Adrenal gland (tissue), 12 donors: Measurements from ENCODE around the gene METTL24. TPM values are rescaled to one million over a fixed set of nuclear protein-coding genes. Genes with fewer than 3 reads are reported as not detected.
"Not testable (repeated sequence)": the region's sequence is repeated elsewhere in the genome, so short reads cannot be mapped to it uniquely, and the experiment has no call there.

Experiments
- DNase-seq, 7 donors: peaks; one replicate each; pipeline ENCODE4 v3.0.0-alpha.2; 2019 to 2020
- H3K27ac ChIP-seq, 5 donors: fragments of 200-600 bp; sonication (generic) in 4 of 5; 1 replicate in 3 of 5; 2 replicates in 2 of 5; pipeline versions ENCODE4 v1.5.1 to v1.8.0; 2016 to 2020; ENCODE audit warnings: mild to moderate bottlenecking in 1 of 5
- H3K27me3 ChIP-seq: fragments of 200-600 bp; 2 replicates; pipeline ENCODE4 v1.8.0; 2021
- H3K36me3 ChIP-seq, 2 donors: fragments of 200-600 bp; replicated peaks in 1 of 2; 1 replicate in 1 of 2; 2 replicates in 1 of 2; pipeline versions ENCODE4 v1.5.1 to v1.8.0; 2018 to 2022
- H3K4me1 ChIP-seq, 2 donors: fragments of 200-600 bp; replicated peaks in 1 of 2; 1 replicate in 1 of 2; 2 replicates in 1 of 2; pipeline versions ENCODE4 v1.5.1 to v1.8.0; 2018 to 2021
- H3K4me3 ChIP-seq, 4 donors: fragments of 200-600 bp; sonication (generic) in 3 of 4; one replicate each; pipeline ENCODE4 v1.5.1; 2016 to 2018
- H3K9me3 ChIP-seq, 3 donors: fragments of 200-600 bp; sonication (generic) in 1 of 3; replicated peaks in 1 of 3; 1 replicate in 2 of 3; 2 replicates in 1 of 3; pipeline versions ENCODE4 v1.5.1 to v1.8.0; 2016 to 2021
- CTCF ChIP-seq, 6 experiments: fragments of 450-650 bp in 4 of 6; fragments of 200-600 bp in 2 of 6; sonication (generic) in 1 of 6; IDR thresholded peaks; 1 replicate in 5 of 6; 2 replicates in 1 of 6; pipeline versions ENCODE4 v1.5.1 to v1.8.0; 2016 to 2021; ENCODE audit warnings: antibody characterized with exemption in 6 of 6, mild to moderate bottlenecking in 2 of 6, moderate library complexity in 1 of 6
- POLR2A ChIP-seq, 2 donors: fragments of 450-650 bp; IDR thresholded peaks; one replicate each; pipeline ENCODE4 v1.6.1; 2017; ENCODE audit warnings: antibody characterized with exemption in 2 of 2, mild to moderate bottlenecking in 2 of 2, moderate library complexity in 1 of 2
- WGBS, 4 donors: extraction: QIAGEN DNeasy Blood & Tissue Kit in 2 of 4; methylation state at CpG; one replicate each; pipeline versions ENCODE4 v1.1.5 to v1.1.7; 2013 to 2017; 5-methylcytosine and 5-hydroxymethylcytosine counted together
- intact Hi-C, 2 donors: fragments of 100-400 bp; cut with DNase I; formaldehyde crosslinking; loops; one replicate each; pipeline versions ENCODE4 v1.14.1 to v1.15.0; 2022 to 2023
- polyA plus RNA-seq, 3 donors: library from polyadenylated mRNA; stranded (reverse); fragments of 200-250 nt in 2 of 3; fragments of 350-450 nt in 1 of 3; fragmentation: Illumina TruSeq in 1 of 3; extraction: RNeasy Lipid Tissue Mini Kit (QIAGEN cat#74804) in 1 of 3; gene quantifications; one replicate each; pipeline ENCODE4 v1.2.3, GENCODE V29; 2013 to 2014
- total RNA-seq, 9 donors: library from RNA; depleted of rRNA in 4 of 9; stranded (reverse); fragments of >200 nt in 4 of 9; fragments of 120-200 nt in 1 of 9; fragmentation: NEBNext Ultra II Directional in 1 of 9; extraction: Animal tissue kit (Norgen Biotek cat#: 25700) in 1 of 9; gene quantifications; one replicate each; pipeline versions ENCODE4 v1.1.0 to v1.2.4, GENCODE V29; 2013 to 2023
- donor health status: healthy with polysubstance abuse.
- donor health status: Bipolar disorder and iron deficiency.
- donor health status: DM: yes; HTN: yes; CAD: no.
- donor health status: DM: no; HTN: no; CAD: no.
- donor health status: DM: no; HTN: no; CAD: no.
- donor health status: DM: yes; HTN: yes; CAD: no.

METTL24 gene
- total and polyA plus RNA-seq, 12 donors: 0.20 to 5.0 (median 1.8) TPM; not detected in 1

GRCh38 chr6:110246378-110246777 lies 111.8 kb downstream of the METTL24 start:
- no peaks in the 10 kb centered on the region for H3K27me3 ChIP-seq
- H3K27ac ChIP-seq: no peak overlapping the region
- intact Hi-C loops: no loop called here
- H3K36me3 ChIP-seq: no peaks in the 10 kb centered on the region
- no peaks in the 10 kb centered on the region for H3K9me3 ChIP-seq
- WGBS, 4 donors: 93 to 97% (median 93%) methylated on average over 3 of the region's 3 CpGs
- H3K4me1 ChIP-seq: no peaks in the 10 kb centered on the region
- no peak for DNase-seq
- H3K4me3 ChIP-seq: no peak overlapping the region
- TF ChIP-seq POLR2A (IDR thresholded peaks at IDR 0.05): no peak
- TF ChIP-seq CTCF (IDR thresholded peaks at IDR 0.05): no peak

- H3K9me3 ChIP-seq, DNase-seq, H3K27ac ChIP-seq, H3K27me3 ChIP-seq, H3K36me3 ChIP-seq, H3K4me3 ChIP-seq, intact Hi-C loops, H3K4me1 ChIP-seq: not testable (repeated sequence)
- 88 to 95% (median 90%) methylated on average over 3 of the region's 3 CpGs for WGBS, 4 donors
Observed at GRCh38 chr6:110244621-110245020, 113.5 kb downstream of the METTL24 start.

GRCh38 chr6:110239526-110240274 lies 118.4 kb downstream of the METTL24 start:
- H3K27me3 ChIP-seq: no peaks in the 10 kb centered on the region
- intact Hi-C loops: no loop called here

GRCh38 chr6:110236007-110236406 lies 122.1 kb downstream of the METTL24 start:
- H3K36me3 ChIP-seq, H3K9me3 ChIP-seq, H3K27ac ChIP-seq, intact Hi-C loops, H3K27me3 ChIP-seq, H3K4me3 ChIP-seq, DNase-seq, H3K4me1 ChIP-seq: not testable (repeated sequence)
- 94 to 100% (median 97%) methylated on average over 1 of the region's 1 CpG for WGBS, 4 donors

More at GRCh38 chr6:110239526-110240274, 118.4 kb downstream of the METTL24 start:
- TF ChIP-seq POLR2A (IDR thresholded peaks at IDR 0.05): no peak
- TF ChIP-seq CTCF (IDR thresholded peaks at IDR 0.05): no peak
- no peak overlapping the region for H3K4me3 ChIP-seq
- no peak overlapping the region for H3K27ac ChIP-seq
- no peak for DNase-seq
- no peaks in the 10 kb centered on the region for H3K9me3 ChIP-seq
- no peaks in the 10 kb centered on the region for H3K36me3 ChIP-seq
- 92 to 98% (median 96%) methylated on average over 1 of the region's 1 CpG for WGBS, 4 donors
- no peaks in the 10 kb centered on the region for H3K4me1 ChIP-seq

GRCh38 chr6:110233770-110234374 lies 124.3 kb downstream of the METTL24 start:
- Histone ChIP-seq H3K27ac (peak overlapping the region in 2 of 5 donors; percentile 3 to 10), H3K4me1 (peaks cover 0 to 9% of the 10 kb centered on the region in 2 donors), H3K36me3 (peaks cover 0 to 11% of the 10 kb centered on the region in 2 donors), H3K9me3 (no peaks in the 10 kb centered on the region), H3K27me3 (no peaks in the 10 kb centered on the region), H3K4me3 (no peak overlapping the region)
- 91 to 100% (median 93%) methylated on average over 2 of the region's 2 CpGs for WGBS, 4 donors
- intact Hi-C loops: no loop called here
- no peak for TF ChIP-seq POLR2A (IDR thresholded peaks at IDR 0.05)
- TF ChIP-seq CTCF (IDR thresholded peaks at IDR 0.05): no peak
- DNase-seq: no peak
